GM12801 (cell line): ENCODE data around the gene SPATA13.

Experiments
- CTCF ChIP-seq: IDR thresholded peaks from one replicate; pipeline ENCODE4 v1.5.1; 2011; ENCODE audit warnings: control low read depth; ENCODE audit not compliant: insufficient read length; ENCODE audit errors: extremely low read depth

SPATA13 gene

GRCh38 chr13:24161980-24162525 is 1.5 kb downstream of the SPATA13 start:
- TF ChIP-seq CTCF: no peak

- no peak for TF ChIP-seq CTCF
Measured at GRCh38 chr13:24162604-24163003, 2.1 kb downstream of the SPATA13 start.

GRCh38 chr13:24165746-24166145 is 5.2 kb downstream of the SPATA13 start:
- TF ChIP-seq CTCF: no peak

GRCh38 chr13:24166561-24166960 is 6.0 kb downstream of the SPATA13 start:
- no peak for TF ChIP-seq CTCF

GRCh38 chr13:24167666-24168391 is 7.3 kb downstream of the SPATA13 start:
- no peak for TF ChIP-seq CTCF

GRCh38 chr13:24168392-24168750 is 7.9 kb downstream of the SPATA13 start:
- no peak for TF ChIP-seq CTCF

GRCh38 chr13:24168979-24169378 is 8.5 kb downstream of the SPATA13 start:
- no peak for TF ChIP-seq CTCF
